IMR-90 (cell line): ENCODE measurements around the gene STARD13. TPM values are rescaled to one million over a fixed set of nuclear protein-coding genes. Genes with fewer than 3 reads are reported as not detected.

Experiments used
- ATAC-seq: fragments of 200-7000 bp; cut with Tn5 transposase; 2 replicates; pipeline ENCODE4 v1.9.1; 2020; ENCODE audit warnings: low read depth, mild to moderate bottlenecking, moderate library complexity
- BruUV-seq: library from RNA; stranded (reverse); fragments of 400-500 nt; replicated peaks from 2 replicates; lab custom pipeline; 2021; lab: Mats Ljungman, UMichigan
- CTCF ChIA-PET: fragments of 300-600 bp; formaldehyde crosslinking; extraction: SDS; loops from one replicate; lab custom pipeline; 2021; ENCODE audit warnings: antibody characterized with exemption; lab: Yijun Ruan, JAX
- POLR2A ChIA-PET: fragments of 300-600 bp; sonication (Branson Sonifier 250); formaldehyde crosslinking; loops from one replicate; lab custom pipeline; 2022; ENCODE audit warnings: antibody characterized with exemption; ENCODE audit not compliant: unreplicated experiment; lab: Charles Lee
- DNase-seq: peaks from one replicate; pipeline ENCODE4 v3.0.0; 2013
- H2AFZ ChIP-seq: replicated peaks from 2 replicates; pipeline ENCODE3; 2013; ENCODE audit warnings: low read length, mild to moderate bottlenecking; ENCODE audit not compliant: poor library complexity
- H2AK5ac ChIP-seq: 2 replicates; pipeline ENCODE4 v1.6.1; 2013; ENCODE audit warnings: low read depth, low read length, inconsistent platforms
- H2AK9ac ChIP-seq: replicated peaks from 2 replicates; pipeline ENCODE3; 2013; ENCODE audit warnings: mild to moderate bottlenecking, low read depth, low read length, moderate library complexity; ENCODE audit not compliant: poor library complexity
- H2BK120ac ChIP-seq: 2 replicates; pipeline ENCODE4 v1.6.1; 2013; ENCODE audit warnings: low read depth, low read length, inconsistent platforms
- H2BK15ac ChIP-seq: 3 replicates; pipeline ENCODE4 v1.6.1; 2013; ENCODE audit warnings: low read depth, low read length, inconsistent platforms
- H2BK20ac ChIP-seq: 2 replicates; pipeline ENCODE4 v1.6.1; 2013; ENCODE audit warnings: low read depth, mild to moderate bottlenecking, inconsistent platforms, low read length, moderate library complexity
- H2BK5ac ChIP-seq: 2 replicates; pipeline ENCODE4 v1.6.1; 2013; ENCODE audit warnings: mild to moderate bottlenecking, low read depth, low read length, inconsistent platforms; ENCODE audit not compliant: poor library complexity, severe bottlenecking
- H3K14ac ChIP-seq: replicated peaks from 2 replicates; pipeline ENCODE4 v1.6.1; 2013; ENCODE audit warnings: low read depth, low read length, inconsistent platforms
- H3K18ac ChIP-seq: 2 replicates; pipeline ENCODE4 v1.6.1; 2013; ENCODE audit warnings: low read depth, low read length, control low read depth
- H3K23ac ChIP-seq: 2 replicates; pipeline ENCODE4 v1.6.1; 2013; ENCODE audit warnings: low read depth, low read length, inconsistent platforms
- H3K27ac ChIP-seq: 2 replicates; pipeline ENCODE4 v1.5.1; 2013; ENCODE audit warnings: mild to moderate bottlenecking, control low read depth, low read length; ENCODE audit not compliant: insufficient read depth
- H3K27me3 ChIP-seq: 2 replicates; pipeline ENCODE4 v1.6.1; 2013; ENCODE audit warnings: low read length; ENCODE audit not compliant: control insufficient read depth, insufficient read depth
- H3K36me3 ChIP-seq: 2 replicates; pipeline ENCODE4 v1.6.1; 2013; ENCODE audit warnings: low read length, mixed read lengths; ENCODE audit not compliant: control insufficient read depth, insufficient read depth
- H3K4ac ChIP-seq: 2 replicates; pipeline ENCODE4 v1.6.1; 2013; ENCODE audit warnings: low read depth, low read length, inconsistent platforms
- H3K4me1 ChIP-seq: 2 replicates; pipeline ENCODE4 v1.6.1; 2013; ENCODE audit warnings: low read length, mixed read lengths; ENCODE audit not compliant: control insufficient read depth, insufficient read depth
- H3K4me2 ChIP-seq: 2 replicates; pipeline ENCODE4 v1.6.1; 2013; ENCODE audit warnings: low read depth, mild to moderate bottlenecking, control low read depth, low read length, moderate library complexity
- H3K4me3 ChIP-seq: 2 replicates; pipeline ENCODE4 v1.5.1; 2013; ENCODE audit warnings: low read depth, mild to moderate bottlenecking, control low read depth, low read length, moderate library complexity; ENCODE audit not compliant: insufficient read depth
- H3K56ac ChIP-seq: 2 replicates; pipeline ENCODE4 v1.6.1; 2013; ENCODE audit warnings: low read length, inconsistent platforms; ENCODE audit not compliant: insufficient read depth; ENCODE audit errors: extremely low read depth
- H3K79me1 ChIP-seq, 2 experiments: 2 replicates each; pipeline ENCODE4 v1.6.1; 2013; ENCODE audit warnings: low read length in 2 of 2, inconsistent platforms in 1 of 2, low read depth in 1 of 2
- H3K9ac ChIP-seq: 2 replicates; pipeline ENCODE4 v1.6.1; 2013; ENCODE audit warnings: low read depth, low read length, control low read depth
- H3K9me1 ChIP-seq: 2 replicates; pipeline ENCODE4 v1.6.1; 2013; ENCODE audit warnings: low read length, inconsistent platforms; ENCODE audit not compliant: insufficient read depth
- H3K9me3 ChIP-seq: 2 replicates; pipeline ENCODE4 v1.6.1; 2013; ENCODE audit warnings: low read length; ENCODE audit not compliant: control insufficient read depth, insufficient read depth
- H4K20me1 ChIP-seq: 2 replicates; pipeline ENCODE4 v1.6.1; 2013; ENCODE audit warnings: low read length, inconsistent platforms; ENCODE audit not compliant: insufficient read depth
- H4K5ac ChIP-seq: 2 replicates; pipeline ENCODE4 v1.6.1; 2013; ENCODE audit warnings: mild to moderate bottlenecking, low read depth, low read length, control low read depth
- H4K8ac ChIP-seq, 2 experiments: 2 replicates each; pipeline ENCODE4 v1.6.1; 2013; ENCODE audit warnings: low read depth in 2 of 2, low read length in 2 of 2, control low read depth in 1 of 2, inconsistent platforms in 1 of 2
- H4K91ac ChIP-seq: 2 replicates; pipeline ENCODE4 v1.6.1; 2013; ENCODE audit warnings: low read depth, low read length, inconsistent platforms; ENCODE audit not compliant: insufficient read depth
- BHLHE40 ChIP-seq: fragments of 150-350 bp; IDR thresholded peaks from 2 replicates; pipeline ENCODE4 v1.6.1; 2016; ENCODE audit warnings: mild to moderate bottlenecking, low read depth, low read length
- CEBPB ChIP-seq: IDR thresholded peaks from 2 replicates; pipeline ENCODE4 v1.6.1; 2012; ENCODE audit warnings: low read depth, low read length, improper control_type of control experiment
- CHD1 ChIP-seq: IDR thresholded peaks from 2 replicates; pipeline ENCODE4 v1.6.1; 2012; ENCODE audit warnings: low read depth, low read length, improper control_type of control experiment
- CTCF ChIP-seq: conservative IDR thresholded peaks from 2 replicates; pipeline ENCODE4 v1.5.1; 2012; ENCODE audit warnings: mild to moderate bottlenecking, low read depth, low read length, improper control_type of control experiment
- ELK1 ChIP-seq: fragments of 150-350 bp; IDR thresholded peaks from 2 replicates; pipeline ENCODE4 v1.6.1; 2016; ENCODE audit warnings: low read depth, mild to moderate bottlenecking, low read length, moderate library complexity, borderline replicate concordance
- FOS ChIP-seq: fragments of 150-350 bp; IDR thresholded peaks from 2 replicates; pipeline ENCODE4 v1.6.1; 2016; ENCODE audit warnings: low read depth, low read length
- MAFK ChIP-seq: IDR thresholded peaks from 2 replicates; pipeline ENCODE4 v1.6.1; 2012; ENCODE audit warnings: low read depth, low read length, improper control_type of control experiment
- MAZ ChIP-seq: IDR thresholded peaks from 2 replicates; pipeline ENCODE4 v1.6.1; 2012; ENCODE audit warnings: low read depth, mild to moderate bottlenecking, low read length, improper control_type of control experiment, moderate library complexity, borderline replicate concordance
- MXI1 ChIP-seq: IDR thresholded peaks from 2 replicates; pipeline ENCODE4 v1.6.1; 2012; ENCODE audit warnings: low read depth, mild to moderate bottlenecking, low read length, moderate library complexity, borderline replicate concordance
- POLR2A ChIP-seq: IDR thresholded peaks from 2 replicates; pipeline ENCODE4 v1.6.1; 2012; ENCODE audit warnings: mild to moderate bottlenecking, low read depth, low read length
- RAD21 ChIP-seq: IDR thresholded peaks from 2 replicates; pipeline ENCODE4 v1.6.1; 2012; ENCODE audit warnings: low read length, improper control_type of control experiment
- RCOR1 ChIP-seq: IDR thresholded peaks from 2 replicates; pipeline ENCODE4 v1.6.1; 2012; ENCODE audit warnings: mild to moderate bottlenecking, low read length, improper control_type of control experiment; ENCODE audit not compliant: insufficient replicate concordance
- RFX5 ChIP-seq: IDR thresholded peaks from 2 replicates; pipeline ENCODE4 v1.8.0; 2012; ENCODE audit warnings: low read depth, mild to moderate bottlenecking, low read length, moderate library complexity
- SMC3 ChIP-seq: fragments of 150-350 bp; IDR thresholded peaks from 2 replicates; pipeline ENCODE4 v1.6.1; 2016; ENCODE audit warnings: low read depth, mild to moderate bottlenecking, antibody characterized with exemption, low read length, moderate library complexity
- USF2 ChIP-seq: fragments of 150-350 bp; IDR thresholded peaks from 2 replicates; pipeline ENCODE4 v1.6.1; 2017; ENCODE audit warnings: mild to moderate bottlenecking, antibody characterized with exemption, low read length, low read depth
- WGBS, 2 experiments: methylation state at CpG; one replicate each; pipeline versions ENCODE4 v1.1.5 to v1.1.7; 2013; ENCODE audit warnings: missing lambda C conversion rate in 2 of 2; ENCODE audit not compliant: insufficient read length in 1 of 2; ENCODE audit errors: extremely low coverage in 2 of 2; 5-methylcytosine and 5-hydroxymethylcytosine counted together
- dilution Hi-C: fragments of 300-500 bp; cut with HindIII; formaldehyde crosslinking; loops from one replicate; pipeline ENCODE4 v1.14.3; 2018; ENCODE audit warnings: low sequenced_read_pairs; ENCODE audit not compliant: unreplicated experiment
- in situ Hi-C: fragments of 300-500 bp; cut with MboI; formaldehyde crosslinking; loops from 3 replicates; pipeline ENCODE4 v1.14.3; 2019; ENCODE audit warnings: low sequenced_read_pairs, inconsistent platforms, mixed read lengths
- intact Hi-C: fragments of 100-400 bp; cut with micrococcal nuclease; formaldehyde crosslinking; loops from 2 replicates; pipeline ENCODE4 v1.10.0; 2022
- polyA plus RNA-seq, 3 experiments: library from polyadenylated mRNA; depleted of rRNA; stranded (reverse); fragments of >200 nt; gene quantifications; 2 replicates each; pipeline ENCODE4 v1.2.3, GENCODE V29; 2012; ENCODE audit warnings: low replicate concordance in 1 of 3
- total RNA-seq: library from RNA; depleted of rRNA; stranded (reverse); fragments of >200 nt; gene quantifications from 2 replicates; pipeline ENCODE4 v1.2.3, GENCODE V29; 2012

Gene STARD13
- total and polyA plus RNA-seq, 2 of the 4 experiments (the other 2 are of a cell fraction): 23.6 to 46.6 TPM

GRCh38 chr13:33312150-33312860 is 26.8 kb upstream of the STARD13 start:
- Histone ChIP-seq H2AK5ac (no peak overlapping the region), H3K36me3 (peaks cover 1% of the 10 kb centered on the region; the same call in 1 of the 2 replicates), H3K56ac (no peak overlapping the region), H3K4ac (no peak overlapping the region), H3K4me2 (no peak overlapping the region; the same call in 1 of the 2 replicates), H2BK15ac (0 out of 3 replicates have a peak overlapping the region, but pooled peaks have one; percentile 59), H3K9me3 (no peaks in the 10 kb centered on the region), H3K27me3 (no peaks in the 10 kb centered on the region), H3K9ac (no peak overlapping the region), H2BK20ac (no peak overlapping the region), H2BK120ac (no peak overlapping the region), H3K18ac (peak overlapping the region; percentile 46), H4K20me1 (peaks cover 10% of the 10 kb centered on the region; the same call in 1 of the 2 replicates), H2AFZ (no peak overlapping the region), H4K91ac (no peak overlapping the region), H4K8ac (no peak overlapping the region), H3K79me1 (peaks cover 54 to 77% of the 10 kb centered on the region in 2 experiments), H3K4me1 (peaks cover 7% of the 10 kb centered on the region), H2BK5ac (peak overlapping the region; percentile 45), H3K14ac (peak overlapping the region; percentile 35; the same call in 1 of the 2 replicates), H4K5ac (peak overlapping the region; percentile 30; the same call in 1 of the 2 replicates), H3K23ac (no peak overlapping the region), H3K4me3 (no peak overlapping the region), H3K27ac (peak overlapping the region; percentile 40; the same call in 1 of the 2 replicates), H3K9me1 (peaks cover 8% of the 10 kb centered on the region), H2AK9ac (no peak overlapping the region)
- dilution Hi-C loops: no loop called here
- ChIA-PET POLR2A (no interaction called here), CTCF (no interaction called here)
- intact Hi-C loops: no loop called here
- WGBS, 2 experiments: no CpG with 5 or more reads among the region's 4 CpGs
- ATAC-seq: peak; percentile 46
- in situ Hi-C loops: no loop called here
- peak; percentile 37 for DNase-seq
- BruUV-seq: no TSS peak
- peak; percentile 36 for TF ChIP-seq RAD21
- TF ChIP-seq SMC3: no peak
- TF ChIP-seq ELK1: no peak
- no peak for TF ChIP-seq USF2
- TF ChIP-seq CEBPB: peak; percentile 42; the same call in 1 of the 2 replicates
- no peak for TF ChIP-seq BHLHE40
- TF ChIP-seq POLR2A: no peak
- TF ChIP-seq CHD1: no peak
- TF ChIP-seq CTCF: peak; percentile 33; the same call in 1 of the 2 replicates
- TF ChIP-seq RFX5: no peak
- no peak for TF ChIP-seq MXI1
- no peak for TF ChIP-seq MAZ
- TF ChIP-seq FOS: no peak
- no peak for TF ChIP-seq MAFK
- TF ChIP-seq RCOR1: no peak
